ENCODE results near the gene OR51T1.
"Not testable (repeated sequence)": the region's sequence is repeated elsewhere in the genome, so short reads cannot be mapped to it uniquely, and the experiment has no call there.

The OR51T1 gene, protein sequence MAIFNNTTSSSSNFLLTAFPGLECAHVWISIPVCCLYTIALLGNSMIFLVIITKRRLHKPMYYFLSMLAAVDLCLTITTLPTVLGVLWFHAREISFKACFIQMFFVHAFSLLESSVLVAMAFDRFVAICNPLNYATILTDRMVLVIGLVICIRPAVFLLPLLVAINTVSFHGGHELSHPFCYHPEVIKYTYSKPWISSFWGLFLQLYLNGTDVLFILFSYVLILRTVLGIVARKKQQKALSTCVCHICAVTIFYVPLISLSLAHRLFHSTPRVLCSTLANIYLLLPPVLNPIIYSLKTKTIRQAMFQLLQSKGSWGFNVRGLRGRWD

DNA sequence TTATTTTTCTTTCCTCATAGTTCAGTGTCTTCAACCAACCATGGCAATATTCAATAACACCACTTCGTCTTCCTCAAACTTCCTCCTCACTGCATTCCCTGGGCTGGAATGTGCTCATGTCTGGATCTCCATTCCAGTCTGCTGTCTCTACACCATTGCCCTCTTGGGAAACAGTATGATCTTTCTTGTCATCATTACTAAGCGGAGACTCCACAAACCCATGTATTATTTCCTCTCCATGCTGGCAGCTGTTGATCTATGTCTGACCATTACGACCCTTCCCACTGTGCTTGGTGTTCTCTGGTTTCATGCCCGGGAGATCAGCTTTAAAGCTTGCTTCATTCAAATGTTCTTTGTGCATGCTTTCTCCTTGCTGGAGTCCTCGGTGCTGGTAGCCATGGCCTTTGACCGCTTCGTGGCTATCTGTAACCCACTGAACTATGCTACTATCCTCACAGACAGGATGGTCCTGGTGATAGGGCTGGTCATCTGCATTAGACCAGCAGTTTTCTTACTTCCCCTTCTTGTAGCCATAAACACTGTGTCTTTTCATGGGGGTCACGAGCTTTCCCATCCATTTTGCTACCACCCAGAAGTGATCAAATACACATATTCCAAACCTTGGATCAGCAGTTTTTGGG, at the start of gene OR51T1:
Gene OR51T1 (plus strand): TSS at position 41 of the 641 bp plus-strand sequence. CDS start 0 bp downstream, at position 41.
- no peak for DNase-seq

DNA sequence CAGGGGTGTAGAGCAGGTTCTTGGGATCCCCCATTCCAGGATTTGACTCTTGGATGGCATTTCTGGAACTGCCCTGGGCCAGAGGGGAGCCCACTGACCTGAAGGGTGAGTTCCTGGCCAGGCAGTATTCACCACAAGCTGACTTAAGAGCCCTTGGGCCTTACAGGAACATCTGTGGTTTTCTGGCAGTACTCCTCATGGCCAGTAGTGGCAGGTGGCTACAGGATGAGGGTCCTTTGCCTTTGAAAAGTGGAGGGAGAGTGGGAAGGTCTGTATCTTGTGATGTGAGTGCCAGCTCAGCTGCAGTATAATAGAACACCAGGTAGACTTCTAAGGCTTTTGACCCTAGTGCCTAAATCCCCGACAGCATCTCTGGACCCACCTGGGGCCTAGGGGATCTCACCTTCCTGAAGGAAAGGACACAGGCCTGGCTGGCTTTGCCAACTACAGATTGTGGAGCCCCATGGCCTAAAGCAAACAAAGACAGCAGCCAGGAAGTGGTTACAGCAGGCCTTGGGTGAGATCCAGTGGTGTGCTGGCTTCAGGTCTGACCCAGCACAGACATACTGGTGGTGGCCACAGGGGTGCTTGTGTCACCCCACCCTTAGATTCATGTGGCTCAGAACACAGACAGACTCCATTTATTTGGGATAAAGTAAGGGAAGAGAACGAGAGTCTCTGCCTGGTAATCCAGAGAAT, 41.7 kb upstream of the OR51T1 start:
- no peak for DNase-seq

DNA sequence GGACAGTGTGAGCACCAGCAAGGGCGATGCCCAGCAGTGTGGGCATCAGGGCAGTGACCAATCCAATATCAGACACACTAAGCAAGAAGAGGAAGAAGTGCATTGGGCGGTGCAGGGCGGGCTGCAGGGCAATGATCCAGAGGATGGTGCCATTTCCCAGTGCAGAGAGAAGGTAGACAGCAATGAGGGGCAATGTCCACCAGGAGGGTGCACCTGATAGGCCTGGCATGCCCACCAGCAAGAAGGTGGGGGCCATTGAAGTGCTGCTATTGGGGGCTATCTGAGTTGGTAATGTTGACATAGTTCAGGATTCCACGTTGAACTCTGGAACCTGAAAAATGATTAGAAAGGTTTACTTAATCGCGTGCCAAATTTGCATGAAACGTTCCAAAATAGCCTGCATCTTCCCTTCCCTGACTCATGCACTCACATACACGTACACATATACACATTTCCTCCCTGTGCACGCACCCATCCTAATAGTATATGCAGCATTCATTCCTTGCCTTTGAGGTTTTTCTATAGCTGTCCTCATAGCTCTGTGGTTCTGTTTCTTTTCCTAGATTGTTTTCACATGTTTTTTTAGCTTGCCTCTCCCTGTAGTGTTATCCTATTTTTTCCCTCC, 32.7 kb upstream of the OR51T1 start, which contains the start of gene OR51S1:
Gene OR51S1 (minus strand): TSS at position 301 of the 625 bp plus-strand sequence. CDS start 0 bp downstream, at position 301.
- no peak for DNase-seq

DNA sequence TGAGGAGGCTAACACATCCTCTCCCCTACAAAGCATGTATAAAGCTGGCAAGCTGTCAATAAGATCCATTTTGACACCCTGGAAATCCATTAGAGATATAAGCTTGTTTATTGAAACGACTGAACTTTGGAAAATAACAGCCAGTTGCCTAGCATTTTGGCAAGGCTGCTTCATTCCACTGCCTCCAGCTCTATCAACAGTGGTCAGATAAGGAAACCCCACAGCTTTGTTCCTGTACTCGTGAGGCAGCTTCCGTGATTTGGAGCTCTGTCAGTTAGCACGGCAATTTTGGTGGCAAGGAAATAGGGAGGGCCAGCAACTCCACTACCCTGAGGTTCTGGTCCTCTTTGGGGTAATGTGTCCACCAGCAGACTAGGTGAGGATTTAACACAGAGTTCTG, 30.7 kb upstream of the OR51T1 start:
- no peak for DNase-seq

DNA sequence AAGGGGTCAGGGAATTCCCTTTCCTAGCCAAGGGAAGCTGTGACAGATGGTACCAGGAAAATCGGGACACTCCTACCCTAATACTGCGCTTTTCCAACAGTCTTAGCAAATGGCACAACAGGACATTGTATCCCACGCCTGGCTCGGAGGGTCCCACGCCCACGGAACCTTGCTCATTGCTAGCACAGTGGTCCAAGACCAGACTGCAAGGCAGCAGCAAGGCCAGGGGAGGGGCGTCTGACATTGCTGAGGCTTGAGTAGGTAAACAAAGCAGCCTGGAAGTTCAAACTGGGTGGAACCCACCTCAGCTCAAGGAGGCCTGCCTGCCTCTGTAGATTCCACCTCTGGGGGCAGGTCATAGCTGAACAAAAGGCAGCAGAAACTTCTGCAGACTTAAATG, 27.4 kb upstream of the OR51T1 start:
- DNase-seq: not testable (repeated sequence)

DNA sequence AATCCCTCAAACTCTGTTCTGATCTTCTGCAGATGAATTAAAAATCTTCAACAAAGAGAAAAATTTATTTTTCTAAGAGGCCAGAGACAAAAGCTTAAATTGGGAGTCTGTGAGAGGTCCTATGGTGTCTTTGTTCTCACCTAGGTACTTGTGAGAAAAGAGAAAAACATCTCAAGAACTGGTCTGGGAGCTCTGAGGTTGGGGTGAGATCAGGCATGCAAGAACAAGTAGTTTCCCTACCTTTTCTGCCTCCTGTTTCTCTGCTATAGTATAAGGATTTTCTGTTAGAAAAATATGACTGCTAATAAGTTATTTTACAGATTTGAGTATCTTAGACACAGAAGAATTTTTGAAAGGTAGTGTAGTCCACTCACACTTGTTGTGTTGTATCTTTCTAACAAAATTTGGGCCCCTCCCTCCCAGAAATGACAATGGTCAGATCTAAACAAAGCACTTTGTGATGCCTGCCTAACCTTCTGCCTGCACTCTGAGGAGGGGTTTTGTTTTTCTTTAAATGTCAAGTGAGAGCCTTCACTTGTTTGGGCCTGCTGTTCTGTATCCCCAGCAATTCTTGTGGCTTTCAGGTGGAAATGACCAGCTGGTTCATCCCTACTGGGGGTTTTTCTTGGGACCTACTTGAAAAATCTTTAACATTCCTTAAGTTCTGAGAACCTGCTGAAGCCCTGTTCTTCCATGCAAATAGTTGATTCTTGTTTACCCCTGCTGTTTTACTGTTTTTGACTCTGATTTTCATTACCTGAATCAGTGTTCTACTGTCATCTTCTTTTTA, 19.1 kb upstream of the OR51T1 start:
- DNase-seq: no peak

DNA sequence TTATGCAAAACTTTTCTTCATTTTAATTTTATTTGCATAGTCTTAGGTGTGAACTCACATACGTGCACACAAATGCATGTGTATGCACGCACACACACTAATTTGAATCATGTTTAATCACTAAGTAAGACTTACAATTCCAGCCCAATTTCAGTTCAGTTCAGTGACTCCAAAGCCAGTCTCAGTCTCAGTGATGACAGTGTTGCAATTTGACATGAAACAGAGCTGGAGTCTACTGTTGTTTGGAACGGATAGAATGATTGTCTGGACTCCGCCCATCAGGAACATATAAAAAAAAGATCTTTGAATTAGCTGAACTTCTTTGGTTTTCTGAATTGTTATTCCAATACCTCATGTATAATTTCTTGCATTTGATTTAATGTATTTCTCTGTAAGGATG, 17.8 kb upstream of the OR51T1 start:
- no peak for DNase-seq

DNA sequence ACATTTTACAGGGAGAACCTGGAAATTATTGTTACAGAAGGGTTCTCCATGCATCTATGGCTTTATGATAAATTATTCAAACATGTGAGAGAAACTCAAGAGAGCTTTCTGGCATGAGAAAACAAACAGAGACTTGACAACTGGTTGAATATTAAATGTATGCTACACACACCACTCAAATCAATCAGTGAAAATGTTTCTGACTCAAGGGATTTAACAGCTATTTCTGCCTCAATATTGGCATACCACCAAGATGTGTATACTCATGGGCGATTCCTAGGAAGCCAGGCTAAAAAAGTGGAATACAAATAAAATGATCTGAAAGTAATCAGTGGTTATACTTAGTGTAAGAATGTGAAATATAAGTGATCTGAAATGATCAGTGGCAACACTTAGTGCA, 15.8 kb upstream of the OR51T1 start:
- DNase-seq: no peak

DNA sequence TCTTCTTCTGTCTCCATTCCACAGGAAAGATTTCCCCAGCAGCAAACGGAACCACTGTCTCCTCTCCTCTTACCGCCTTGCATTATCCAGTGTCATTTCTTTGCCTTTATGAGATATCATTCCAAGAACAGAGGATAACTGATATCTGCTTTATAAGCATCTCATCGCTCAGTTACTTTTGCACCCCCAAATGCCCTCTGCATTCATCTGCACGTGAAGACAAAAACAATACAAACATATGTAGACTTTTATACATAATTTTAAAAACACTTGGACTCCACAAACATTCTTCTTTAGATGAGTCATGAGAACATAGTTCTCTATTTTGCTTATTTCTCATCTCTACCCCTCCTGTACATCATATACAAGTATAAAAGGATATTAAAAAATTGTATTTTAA, 512 bp upstream of the OR51T1 start:
- no peak for DNase-seq

DNA sequence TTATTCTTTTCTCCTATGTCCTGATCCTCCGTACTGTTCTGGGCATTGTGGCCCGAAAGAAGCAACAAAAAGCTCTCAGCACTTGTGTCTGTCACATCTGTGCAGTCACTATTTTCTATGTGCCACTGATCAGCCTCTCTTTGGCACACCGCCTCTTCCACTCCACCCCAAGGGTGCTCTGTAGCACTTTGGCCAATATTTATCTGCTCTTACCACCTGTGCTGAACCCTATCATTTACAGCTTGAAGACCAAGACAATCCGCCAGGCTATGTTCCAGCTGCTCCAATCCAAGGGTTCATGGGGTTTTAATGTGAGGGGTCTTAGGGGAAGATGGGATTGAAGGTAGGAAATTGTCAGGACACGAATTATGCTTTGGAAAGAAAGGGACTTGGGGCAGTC, 843 bp downstream of the OR51T1 start:
- no peak for DNase-seq

DNA sequence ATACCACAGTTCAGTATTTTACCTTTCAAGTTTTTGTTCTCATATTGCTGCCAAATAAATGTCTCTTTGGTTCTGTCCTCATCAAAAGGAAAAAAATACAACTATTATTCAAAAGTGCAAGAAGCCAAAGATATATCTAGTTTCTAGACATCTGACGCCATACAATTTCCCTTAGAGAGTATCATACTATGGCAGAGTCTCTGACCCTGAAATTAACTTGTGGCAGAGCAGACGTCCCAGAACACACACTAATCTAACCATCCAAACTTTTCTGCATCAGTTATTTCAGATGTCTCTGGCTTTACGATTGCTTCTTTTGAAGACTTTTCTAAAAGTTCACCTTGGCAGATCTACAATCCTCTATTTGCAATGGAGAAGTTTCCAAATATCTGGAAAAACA, 2.7 kb downstream of the OR51T1 start:
- DNase-seq: no peak

DNA sequence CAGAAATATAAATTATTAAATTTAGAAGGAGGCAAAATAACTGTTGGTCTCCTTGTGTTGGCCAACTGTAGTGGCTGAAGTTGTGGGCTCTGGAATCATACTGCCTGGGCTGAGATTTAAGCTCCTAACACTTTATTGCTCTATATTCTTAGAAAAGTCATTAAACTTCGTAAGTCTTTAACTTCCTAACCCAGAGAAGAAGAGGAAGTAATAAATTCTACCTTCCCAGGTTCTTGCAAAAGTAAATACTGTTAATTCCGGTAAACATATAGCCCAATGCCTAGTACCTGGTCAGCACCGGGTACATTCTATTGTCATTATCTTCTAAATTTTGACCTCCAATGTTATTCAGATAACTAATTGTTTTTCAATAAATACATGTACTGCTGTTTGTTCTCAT, 4.5 kb downstream of the OR51T1 start:
- no peak for DNase-seq

DNA sequence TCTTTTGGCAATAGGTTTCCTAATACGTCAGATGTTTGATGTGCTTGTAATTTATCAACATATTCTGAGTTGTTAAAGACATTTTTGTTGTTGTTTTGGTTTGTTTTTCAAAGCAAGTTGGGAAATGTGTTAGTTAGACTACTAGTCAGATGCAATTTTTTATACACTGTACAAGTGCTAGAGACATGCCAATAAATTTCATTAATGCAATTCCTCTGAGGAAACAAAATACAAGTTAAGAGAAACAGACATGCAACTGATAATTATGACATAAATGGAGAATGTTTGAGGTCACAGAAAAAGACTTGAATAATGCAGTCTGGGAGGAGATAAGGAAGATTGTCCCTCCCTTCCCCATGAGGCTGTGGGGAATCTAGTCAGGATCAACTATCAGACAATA, 5.9 kb downstream of the OR51T1 start:
- DNase-seq: no peak

DNA sequence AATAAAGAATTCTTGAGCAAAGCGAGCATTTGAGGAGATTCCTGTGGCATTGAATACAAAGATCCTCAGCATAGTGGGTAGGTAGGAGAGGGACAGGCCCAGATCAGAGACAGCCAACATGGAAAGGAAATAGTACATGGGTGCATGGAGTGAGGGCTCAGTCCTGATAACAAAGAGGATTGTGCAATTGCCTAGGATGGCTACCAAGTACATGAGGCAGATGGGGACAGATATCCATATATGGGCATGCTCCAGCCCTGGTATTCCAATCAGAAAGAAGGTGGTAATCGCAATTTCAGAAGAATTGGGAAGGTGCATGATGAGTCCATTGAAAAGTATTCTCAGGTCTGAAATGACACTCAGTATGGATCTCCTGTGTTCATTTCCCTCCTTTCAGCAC, 8.6 kb downstream of the OR51T1 start:
- no peak for DNase-seq

DNA sequence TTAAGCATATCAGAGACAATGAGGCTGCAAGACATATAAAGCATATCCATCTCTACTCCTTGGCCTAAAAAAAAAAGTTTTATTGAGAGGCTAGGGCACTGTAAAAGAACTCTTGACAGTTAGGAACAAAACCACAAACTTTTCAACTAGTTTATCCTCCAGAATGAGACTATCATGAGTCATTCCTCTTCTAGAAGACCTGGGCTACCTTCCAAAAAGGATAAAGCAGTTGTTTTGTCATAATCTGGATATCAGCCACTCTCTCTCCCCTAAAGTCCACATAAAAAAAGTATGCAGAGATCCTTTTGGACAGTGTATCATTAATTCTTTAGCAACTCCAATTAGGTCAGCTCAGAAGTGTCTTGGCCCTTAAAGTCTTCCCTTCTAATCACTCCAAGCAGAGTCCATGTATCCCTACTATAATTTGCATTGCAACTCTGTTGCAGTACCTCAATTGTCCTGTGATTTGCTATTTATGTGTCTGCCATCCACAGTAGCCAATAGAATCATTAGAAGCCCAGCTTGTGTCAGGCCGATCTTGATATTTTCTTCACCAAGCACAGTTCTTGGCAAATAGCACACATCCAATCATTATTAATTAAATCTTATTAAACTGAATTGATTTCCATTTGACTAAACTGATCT, 10.4 kb downstream of the OR51T1 start:
- DNase-seq: no peak

DNA sequence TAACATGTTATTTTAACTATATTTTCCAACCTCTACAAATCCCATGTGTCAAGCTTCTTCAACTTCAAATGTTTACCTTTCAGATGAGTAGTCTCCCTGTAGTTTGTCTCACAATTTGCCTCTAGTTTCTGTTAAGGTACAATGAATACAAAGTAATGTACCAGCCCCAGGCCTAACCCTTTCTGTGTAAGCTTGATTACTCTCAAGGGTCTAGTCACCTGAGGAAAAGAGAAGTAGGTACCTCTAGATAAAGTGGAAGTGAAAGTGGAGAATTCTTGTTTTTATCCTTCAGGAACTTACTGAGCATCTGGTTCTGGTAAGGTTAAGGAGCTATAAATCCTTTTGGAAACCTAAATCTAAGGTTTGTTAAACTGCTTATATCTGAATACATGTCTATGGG, 21.8 kb downstream of the OR51T1 start, which contains the start of gene OR51A7:
Gene OR51A7 (plus strand): TSS at position 300 of the 400 bp plus-strand sequence. CDS start 3,587 bp downstream, outside the sequence.
- DNase-seq: no peak

DNA sequence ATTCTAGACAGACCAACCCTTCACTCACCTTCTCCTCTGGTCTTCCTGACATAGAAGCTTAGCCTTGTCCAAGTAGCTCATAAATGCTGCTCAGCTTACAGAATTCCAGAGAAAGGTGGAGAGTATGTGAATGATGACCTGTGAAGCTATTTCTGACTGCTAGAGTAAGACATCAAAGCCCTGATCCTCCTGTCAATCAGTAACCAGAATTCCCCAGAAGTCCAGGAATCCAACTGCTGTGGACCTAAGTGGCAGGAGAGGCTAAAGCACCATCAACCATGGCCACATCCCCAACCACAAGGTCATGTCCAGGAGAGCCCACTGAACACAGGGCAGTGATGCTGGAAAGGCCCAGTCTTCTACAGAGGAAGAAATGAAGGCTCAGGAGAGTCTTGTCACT, 34.9 kb downstream of the OR51T1 start:
- no peak for DNase-seq

DNA sequence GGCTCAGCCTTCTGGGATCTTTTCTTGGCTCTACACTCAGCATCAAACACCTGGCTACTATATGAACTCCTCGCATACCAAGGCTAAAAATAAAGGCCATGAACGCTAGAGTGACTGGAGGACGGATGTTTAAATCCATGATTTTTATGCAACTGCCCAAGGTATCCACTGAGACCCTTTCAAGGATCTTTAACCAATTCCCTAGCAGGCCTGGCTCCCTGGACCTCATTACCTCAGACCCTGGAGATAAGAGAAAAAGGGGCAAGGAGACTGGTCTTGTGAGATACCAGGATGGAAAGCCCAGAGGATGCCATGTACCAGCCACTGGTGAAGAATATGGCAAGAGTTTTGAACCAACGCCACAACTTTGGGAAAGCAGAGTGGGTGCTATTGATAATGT, 37.5 kb downstream of the OR51T1 start, which contains the start of gene OR51G2:
Gene OR51G2 (minus strand): TSS at position 101 of the 400 bp plus-strand sequence. CDS start 3,687 bp downstream, outside the sequence.
- DNase-seq: no peak

DNA sequence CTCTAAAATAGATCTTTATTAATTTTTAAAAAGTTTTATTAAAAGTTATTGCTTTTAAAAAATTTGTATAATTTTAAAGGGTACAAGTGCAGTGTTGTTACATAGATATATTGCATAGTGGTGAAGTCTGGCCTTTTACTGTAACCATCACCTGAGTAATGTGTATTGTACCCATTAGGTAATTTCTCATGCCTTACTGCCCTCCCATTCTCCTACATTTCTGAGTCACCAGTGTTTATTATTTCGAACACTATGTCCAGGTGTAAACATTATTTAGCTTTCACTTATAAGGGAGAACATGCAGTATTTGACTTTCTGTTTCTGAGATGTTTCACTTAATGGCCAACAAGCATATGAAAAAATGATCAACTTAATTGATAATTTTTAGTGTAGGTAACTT, 40.1 kb downstream of the OR51T1 start:
- no peak for DNase-seq

DNA sequence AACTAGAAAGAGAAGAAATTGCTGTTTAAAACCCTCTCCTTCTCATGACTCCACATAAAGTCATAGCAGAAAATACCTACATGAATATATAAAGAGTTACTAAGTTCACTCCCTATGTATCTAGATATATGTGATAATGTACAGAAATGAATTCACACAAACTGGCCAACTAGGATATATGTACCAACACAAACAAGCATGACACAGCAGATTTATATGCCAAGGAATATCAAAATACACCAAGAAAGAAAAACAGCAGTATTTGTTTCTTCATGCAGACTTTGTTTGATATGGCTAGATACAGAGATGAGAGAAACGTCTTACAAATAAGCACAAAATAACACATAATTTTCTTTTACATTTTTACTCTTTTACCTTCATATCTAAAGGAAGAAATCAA, 40.6 kb downstream of the OR51T1 start:
- DNase-seq: no peak
